ENCODE data around the gene SLC13A3.

The SLC13A3 gene

DNA sequence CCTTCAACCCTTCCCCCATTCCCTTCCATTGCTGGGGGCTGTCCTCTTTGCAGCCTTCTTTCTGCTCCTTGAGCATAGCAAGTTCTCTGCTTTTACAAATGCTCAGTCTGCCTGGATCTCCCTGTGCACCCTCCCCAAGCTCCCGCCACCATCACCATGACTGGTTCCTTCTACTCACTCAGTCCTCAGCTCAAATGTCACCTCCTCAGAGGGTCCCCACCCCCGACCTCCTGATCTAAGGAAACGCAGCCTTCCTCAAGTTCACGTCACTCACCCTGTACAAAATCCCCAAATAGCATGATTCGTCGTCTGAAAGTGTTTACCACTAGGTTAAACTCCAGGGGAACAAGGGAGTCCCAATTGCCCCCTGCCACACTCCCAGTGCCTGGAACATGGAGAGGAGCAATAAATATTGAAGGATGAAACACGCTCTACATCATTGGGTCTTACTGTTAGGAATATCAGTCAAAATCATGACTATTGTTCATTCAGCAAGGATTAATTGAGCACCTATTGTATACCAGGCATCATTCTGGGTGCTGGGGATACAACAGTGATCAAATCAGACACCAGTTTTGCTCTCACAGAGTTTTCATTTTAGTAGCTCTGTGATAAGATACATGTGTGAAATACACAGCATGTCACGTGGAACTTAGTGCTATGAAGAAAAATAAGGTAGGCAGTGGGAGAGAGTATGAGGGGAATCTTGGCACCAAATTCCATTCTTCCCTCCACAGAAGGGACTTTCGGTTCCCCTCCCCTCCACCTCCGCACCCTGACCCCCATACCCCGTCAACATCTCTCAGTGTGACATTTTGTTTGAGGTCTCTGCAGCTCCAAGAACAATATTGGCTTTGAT is 22.4 kb upstream of the SLC13A3 start:
- no peak for DNase-seq
- Histone ChIP-seq H3K4me3 (ENCODE audit: control insufficient read depth in 1 of 7, extremely low read depth in 1 of 7, insufficient read depth in 4 of 7, low read depth in 2 of 7, low read length in 6 of 7) (no peak overlapping the region), H3K27me3 (replicated peaks in 2 of 5; ENCODE audit: control insufficient read depth in 4 of 5, insufficient read depth in 5 of 5, low read length in 4 of 5) (peaks cover 0 to 2% (median 0%) of the 10 kb centered on the region in 5 experiments), H3K9me3 (ENCODE audit: control extremely low read depth in 1 of 5, control insufficient read depth in 4 of 5, insufficient read depth in 2 of 5, low read depth in 1 of 5, low read length in 4 of 5) (peaks cover 0 to 16% (median 5%) of the 10 kb centered on the region in 5 experiments), H3K4me1 (ENCODE audit: control extremely low read depth in 1 of 4, control insufficient read depth in 4 of 4, insufficient read depth in 4 of 4, low read length in 3 of 4) (no peaks in the 10 kb centered on the region), H3K27ac (ENCODE audit: insufficient read depth in 1 of 2, low read depth in 1 of 2, low read length in 2 of 2, poor library complexity in 1 of 2, severe bottlenecking in 2 of 2) (no peak overlapping the region), H3K36me3 (ENCODE audit: control insufficient read depth in 4 of 4, insufficient read depth in 4 of 4, low read length in 3 of 4) (no peaks in the 10 kb centered on the region)
- CTCF ChIA-PET, result interaction anchor here (1.5 kb wide), 1 partner anchor 12 kb away, joined by 3 read pairs; no protein-coding TSS in a partner anchor
- POLR2A ChIA-PET, result no interaction called here
- 96% methylated on average over 8 of the region's 11 CpGs for WGBS (ENCODE audit: insufficient coverage)

DNA sequence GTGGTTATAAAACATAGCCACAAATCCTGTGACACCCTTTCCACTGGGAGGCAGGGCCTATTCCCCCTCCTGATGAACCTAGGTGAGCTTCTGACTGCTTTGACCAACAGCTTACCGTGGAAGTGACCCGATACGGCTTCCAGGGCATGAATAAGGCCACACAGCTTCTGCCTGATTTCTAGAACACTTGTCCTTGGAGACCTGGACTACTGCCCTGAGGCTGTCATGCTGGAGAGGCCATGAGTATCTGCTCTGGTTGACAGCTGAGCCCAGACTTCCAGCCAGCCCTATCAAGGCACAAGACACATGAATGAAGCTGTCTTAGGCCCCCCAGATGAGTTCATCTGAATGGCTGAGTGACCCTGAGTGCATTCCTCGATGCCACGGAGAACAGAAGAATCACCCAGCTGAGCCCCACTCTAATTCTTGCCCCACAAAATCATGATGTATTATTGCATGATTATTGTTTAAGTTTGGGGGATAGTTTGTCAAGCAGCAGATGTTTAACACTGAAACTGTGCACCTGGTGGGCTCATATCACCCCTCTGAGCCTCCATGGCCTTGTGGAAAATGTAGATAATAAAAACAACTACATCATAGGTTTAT is 21.4 kb upstream of the SLC13A3 start:
- no peak for DNase-seq
- Histone ChIP-seq H3K4me1 (ENCODE audit: control extremely low read depth in 1 of 4, control insufficient read depth in 4 of 4, insufficient read depth in 4 of 4, low read length in 3 of 4) (no peaks in the 10 kb centered on the region), H3K9me3 (ENCODE audit: control extremely low read depth in 1 of 5, control insufficient read depth in 4 of 5, insufficient read depth in 2 of 5, low read depth in 1 of 5, low read length in 4 of 5) (peaks cover 0 to 16% (median 5%) of the 10 kb centered on the region in 5 experiments), H3K36me3 (ENCODE audit: control insufficient read depth in 4 of 4, insufficient read depth in 4 of 4, low read length in 3 of 4) (no peaks in the 10 kb centered on the region), H3K27me3 (replicated peaks in 2 of 5; ENCODE audit: control insufficient read depth in 4 of 5, insufficient read depth in 5 of 5, low read length in 4 of 5) (peaks cover 0 to 2% (median 0%) of the 10 kb centered on the region in 5 experiments), H3K27ac (ENCODE audit: insufficient read depth in 1 of 2, low read depth in 1 of 2, low read length in 2 of 2, poor library complexity in 1 of 2, severe bottlenecking in 2 of 2) (no peak overlapping the region), H3K4me3 (ENCODE audit: control insufficient read depth in 1 of 7, extremely low read depth in 1 of 7, insufficient read depth in 4 of 7, low read depth in 2 of 7, low read length in 6 of 7) (no peak overlapping the region)
- POLR2A ChIA-PET, result no interaction called here
- CTCF ChIA-PET, result interaction anchor here (0.9 to 1.7 kb wide), 4 partner anchors 9 to 129 kb away, joined by 3 to 7 read pairs (median 4); partner anchors contain the start of gene TP53RK
- WGBS (ENCODE audit: insufficient coverage), result 97% methylated on average over 3 of the region's 5 CpGs

DNA sequence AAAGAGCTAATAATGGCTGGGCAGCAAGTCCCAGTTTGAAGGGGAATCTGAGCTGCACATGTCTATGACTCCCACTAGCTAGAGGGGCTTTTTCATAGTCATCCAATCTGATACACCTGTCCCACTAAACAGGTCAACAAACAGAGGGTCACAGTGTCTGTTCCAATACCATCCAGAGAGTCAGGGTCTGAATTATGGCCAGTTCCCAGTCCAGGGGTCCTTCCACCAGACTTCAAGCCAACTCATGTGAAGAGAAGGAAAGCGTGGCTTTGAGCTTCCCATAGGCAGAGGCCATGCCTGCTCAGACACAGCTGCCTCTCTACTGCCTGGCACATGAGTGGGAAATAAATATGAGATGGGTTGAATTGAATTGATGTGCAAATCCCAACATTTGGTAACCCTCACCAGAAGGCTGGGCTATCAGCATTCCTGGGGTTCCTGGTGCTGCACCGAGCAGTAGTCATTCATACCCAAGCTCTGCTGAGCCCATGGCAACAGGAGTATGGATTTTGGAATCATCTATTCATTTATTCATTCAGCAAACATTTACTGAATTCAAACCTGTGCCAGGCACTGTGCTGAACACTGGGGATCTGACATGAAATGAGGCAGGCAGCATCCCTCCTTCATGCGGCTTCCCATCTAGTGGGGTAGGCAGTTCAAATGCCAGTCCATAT is 20.7 kb upstream of the SLC13A3 start:
- CTCF ChIA-PET, result interaction anchor here (0.9 to 1.7 kb wide), 3 partner anchors 10 to 128 kb away, joined by 3 to 7 read pairs (median 4); partner anchors contain the start of gene TP53RK
- H3K9me3 ChIP-seq (ENCODE audit: control extremely low read depth in 1 of 5, control insufficient read depth in 4 of 5, insufficient read depth in 2 of 5, low read depth in 1 of 5, low read length in 4 of 5), result peaks cover 0 to 16% (median 5%) of the 10 kb centered on the region in 5 experiments
- POLR2A ChIA-PET, result no interaction called here
- H3K36me3 ChIP-seq (ENCODE audit: control insufficient read depth in 4 of 4, insufficient read depth in 4 of 4, low read length in 3 of 4), result no peaks in the 10 kb centered on the region
- WGBS (ENCODE audit: insufficient coverage), result 100% methylated on average over 3 of the region's 3 CpGs
- no peak overlapping the region for H3K4me3 ChIP-seq (ENCODE audit: control insufficient read depth in 1 of 7, extremely low read depth in 1 of 7, insufficient read depth in 4 of 7, low read depth in 2 of 7, low read length in 6 of 7)
- no peaks in the 10 kb centered on the region for H3K4me1 ChIP-seq (ENCODE audit: control extremely low read depth in 1 of 4, control insufficient read depth in 4 of 4, insufficient read depth in 4 of 4, low read length in 3 of 4)
- no peak for DNase-seq
- peaks cover 0 to 2% (median 0%) of the 10 kb centered on the region in 5 experiments for H3K27me3 ChIP-seq (replicated peaks in 2 of 5; ENCODE audit: control insufficient read depth in 4 of 5, insufficient read depth in 5 of 5, low read length in 4 of 5)
- no peak overlapping the region for H3K27ac ChIP-seq (ENCODE audit: insufficient read depth in 1 of 2, low read depth in 1 of 2, low read length in 2 of 2, poor library complexity in 1 of 2, severe bottlenecking in 2 of 2)

DNA sequence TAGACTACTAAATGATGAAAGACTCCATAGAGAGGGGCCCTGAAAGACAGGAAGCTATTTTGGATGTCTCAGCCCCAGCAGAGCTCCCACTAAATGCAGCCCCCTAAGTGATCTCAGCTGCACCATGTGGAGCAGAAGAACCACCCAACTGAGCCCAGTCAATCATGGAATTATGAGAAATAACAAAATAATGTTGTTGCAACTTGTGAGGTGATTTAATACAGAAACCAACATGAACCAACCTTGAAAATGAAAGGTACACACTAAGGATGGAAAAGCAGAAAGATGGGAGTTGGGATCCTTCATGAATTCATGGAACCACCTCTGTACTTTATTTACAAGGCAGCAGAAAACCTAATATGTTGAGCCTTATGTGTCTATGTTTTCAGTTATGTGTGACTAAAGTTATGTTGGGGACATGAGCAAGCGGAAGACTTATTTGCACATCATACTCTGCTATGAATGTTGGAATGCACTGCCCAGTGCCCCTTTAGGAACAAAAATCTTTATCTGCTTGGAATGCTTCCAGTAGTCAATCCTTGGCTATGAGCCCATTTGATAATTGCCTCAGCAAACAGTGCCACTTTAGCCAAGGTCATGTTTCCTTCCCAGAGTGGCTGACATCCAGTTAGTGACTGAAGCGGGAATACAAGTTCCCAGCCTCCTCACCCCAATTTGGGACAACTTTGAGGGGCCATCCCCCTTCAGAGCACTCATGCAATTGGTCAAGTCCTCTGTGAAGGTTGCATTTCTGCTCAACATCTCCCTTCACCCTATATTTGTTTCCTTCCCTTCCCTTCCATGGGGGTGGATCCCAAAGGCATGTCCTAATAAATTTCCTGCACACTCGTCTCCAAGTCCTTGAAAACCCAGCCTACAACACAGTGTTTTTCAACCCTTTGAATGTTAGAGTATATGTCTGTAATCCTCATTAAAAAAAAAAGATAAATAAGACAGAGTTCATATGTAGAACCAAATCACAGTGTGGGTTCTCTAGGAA is 19.6 kb upstream of the SLC13A3 start:
- ChIA-PET POLR2A (no interaction called here), CTCF (interaction anchor here (1.7 kb wide), 1 partner anchor 11 kb away, joined by 7 read pairs; no protein-coding TSS in a partner anchor)
- Histone ChIP-seq H3K27me3 (replicated peaks in 2 of 5; ENCODE audit: control insufficient read depth in 4 of 5, insufficient read depth in 5 of 5, low read length in 4 of 5) (peaks cover 0 to 2% (median 0%) of the 10 kb centered on the region in 5 experiments), H3K4me1 (ENCODE audit: control extremely low read depth in 1 of 4, control insufficient read depth in 4 of 4, insufficient read depth in 4 of 4, low read length in 3 of 4) (no peaks in the 10 kb centered on the region), H3K36me3 (ENCODE audit: control insufficient read depth in 4 of 4, insufficient read depth in 4 of 4, low read length in 3 of 4) (no peaks in the 10 kb centered on the region), H3K4me3 (ENCODE audit: control insufficient read depth in 1 of 7, extremely low read depth in 1 of 7, insufficient read depth in 4 of 7, low read depth in 2 of 7, low read length in 6 of 7) (no peak overlapping the region), H3K27ac (ENCODE audit: insufficient read depth in 1 of 2, low read depth in 1 of 2, low read length in 2 of 2, poor library complexity in 1 of 2, severe bottlenecking in 2 of 2) (no peak overlapping the region), H3K9me3 (ENCODE audit: control extremely low read depth in 1 of 5, control insufficient read depth in 4 of 5, insufficient read depth in 2 of 5, low read depth in 1 of 5, low read length in 4 of 5) (peaks cover 0 to 16% (median 5%) of the 10 kb centered on the region in 5 experiments)
- 90% methylated on average over 2 of the region's 3 CpGs for WGBS (ENCODE audit: insufficient coverage)
- no peak for DNase-seq

DNA sequence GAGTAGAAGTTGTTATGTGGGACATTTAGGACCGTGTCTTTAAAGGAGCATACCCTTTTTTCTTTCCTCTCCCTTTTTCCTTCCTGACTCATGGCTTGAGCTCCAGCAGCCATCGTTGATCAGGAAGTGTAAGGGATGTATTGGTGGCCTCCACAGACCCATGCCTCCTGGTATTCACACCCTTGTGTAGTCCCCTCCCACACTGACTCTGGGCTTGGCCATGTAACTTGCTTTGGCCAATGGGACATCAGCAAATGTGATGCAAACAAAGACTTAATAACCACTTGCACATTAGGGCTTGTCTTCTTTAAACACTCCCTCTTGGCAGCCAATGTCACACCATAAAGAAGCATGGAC is 18.9 kb upstream of the SLC13A3 start:
- Histone ChIP-seq H3K27ac (ENCODE audit: insufficient read depth in 1 of 2, low read depth in 1 of 2, low read length in 2 of 2, poor library complexity in 1 of 2, severe bottlenecking in 2 of 2) (no peak overlapping the region), H3K9me3 (ENCODE audit: control extremely low read depth in 1 of 5, control insufficient read depth in 4 of 5, insufficient read depth in 2 of 5, low read depth in 1 of 5, low read length in 4 of 5) (peaks cover 0 to 16% (median 5%) of the 10 kb centered on the region in 5 experiments), H3K4me3 (ENCODE audit: control insufficient read depth in 1 of 7, extremely low read depth in 1 of 7, insufficient read depth in 4 of 7, low read depth in 2 of 7, low read length in 6 of 7) (no peak overlapping the region), H3K36me3 (ENCODE audit: control insufficient read depth in 4 of 4, insufficient read depth in 4 of 4, low read length in 3 of 4) (no peaks in the 10 kb centered on the region), H3K4me1 (ENCODE audit: control extremely low read depth in 1 of 4, control insufficient read depth in 4 of 4, insufficient read depth in 4 of 4, low read length in 3 of 4) (no peaks in the 10 kb centered on the region), H3K27me3 (replicated peaks in 2 of 5; ENCODE audit: control insufficient read depth in 4 of 5, insufficient read depth in 5 of 5, low read length in 4 of 5) (peaks cover 0 to 2% (median 0%) of the 10 kb centered on the region in 5 experiments)
- POLR2A ChIA-PET, result no interaction called here
- no peak for DNase-seq
- WGBS (ENCODE audit: insufficient coverage), result no CpG with 5 or more reads among the region's 2 CpGs
- CTCF ChIA-PET, result no interaction called here

DNA sequence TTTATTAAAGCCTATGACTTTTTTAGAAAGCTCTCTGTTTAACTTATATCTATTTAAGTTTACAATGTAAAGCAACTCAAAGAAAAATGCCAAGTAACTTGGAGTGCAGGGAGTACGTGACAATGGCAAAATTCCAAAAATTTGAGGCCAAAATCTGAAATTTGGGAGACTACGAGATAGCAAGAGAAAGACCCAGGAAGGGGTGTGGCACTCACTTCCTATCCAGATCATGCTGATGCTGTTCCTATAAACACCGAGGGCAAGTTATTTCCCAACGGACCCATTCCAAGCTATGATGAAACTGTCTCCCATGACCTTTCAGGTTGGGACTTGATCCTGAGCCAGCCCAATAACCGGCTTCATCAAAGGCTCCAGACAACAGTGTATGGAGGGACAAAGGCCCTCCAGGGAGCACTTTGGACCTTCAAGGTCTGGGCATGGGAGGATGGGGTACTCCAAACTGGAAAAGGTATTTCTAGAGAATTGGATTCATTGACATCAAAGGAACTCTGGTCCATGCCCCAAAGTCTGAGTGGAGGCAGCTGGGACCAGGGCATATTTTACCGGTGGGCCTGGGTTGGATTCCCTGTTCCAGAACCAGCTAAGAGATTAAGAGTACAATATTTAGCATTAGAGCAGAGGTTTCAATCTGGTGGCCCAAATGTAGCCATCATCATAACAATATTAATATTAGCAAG is 15.7 kb upstream of the SLC13A3 start:
- POLR2A ChIA-PET, result no interaction called here
- no peak for DNase-seq
- Histone ChIP-seq H3K27ac (ENCODE audit: insufficient read depth in 1 of 2, low read depth in 1 of 2, low read length in 2 of 2, poor library complexity in 1 of 2, severe bottlenecking in 2 of 2) (no peak overlapping the region), H3K9me3 (ENCODE audit: control extremely low read depth in 1 of 5, control insufficient read depth in 4 of 5, insufficient read depth in 2 of 5, low read depth in 1 of 5, low read length in 4 of 5) (peaks cover 0 to 15% (median 3%) of the 10 kb centered on the region in 5 experiments), H3K27me3 (replicated peaks in 2 of 5; ENCODE audit: control insufficient read depth in 4 of 5, insufficient read depth in 5 of 5, low read length in 4 of 5) (peaks cover 0 to 2% (median 0%) of the 10 kb centered on the region in 5 experiments), H3K4me3 (ENCODE audit: control insufficient read depth in 1 of 7, extremely low read depth in 1 of 7, insufficient read depth in 4 of 7, low read depth in 2 of 7, low read length in 6 of 7) (no peak overlapping the region), H3K36me3 (ENCODE audit: control insufficient read depth in 4 of 4, insufficient read depth in 4 of 4, low read length in 3 of 4) (no peaks in the 10 kb centered on the region), H3K4me1 (ENCODE audit: control extremely low read depth in 1 of 4, control insufficient read depth in 4 of 4, insufficient read depth in 4 of 4, low read length in 3 of 4) (no peaks in the 10 kb centered on the region)
- WGBS (ENCODE audit: insufficient coverage), result 100% methylated on average over 6 of the region's 6 CpGs
- CTCF ChIA-PET, result interaction anchor here (1.2 kb wide), 1 partner anchor 86 kb away, joined by 3 read pairs; no protein-coding TSS in a partner anchor
